Measurements from ENCODE around the gene NDOR1.

Gene NDOR1

GRCh38 chr9:137245450-137246421 is 40.2 kb downstream of the NDOR1 start:
- H3K4me1 ChIP-seq (ENCODE audit: control insufficient read depth, insufficient read depth, low read length) = peaks cover 33% of the 10 kb centered on the region
- H3K27me3 ChIP-seq (ENCODE audit: control insufficient read depth, insufficient read depth, low read length) = peaks cover 6% of the 10 kb centered on the region
- no peaks in the 10 kb centered on the region for H3K9me3 ChIP-seq (ENCODE audit: control insufficient read depth, low read length)
- H3K4me3 ChIP-seq (ENCODE audit: low read length) = no peak overlapping the region
- no peak overlapping the region for H3K9ac ChIP-seq (ENCODE audit: low read length)
- H3K36me3 ChIP-seq (ENCODE audit: control insufficient read depth, insufficient read depth, low read length) = peaks cover 18% of the 10 kb centered on the region

DNA sequence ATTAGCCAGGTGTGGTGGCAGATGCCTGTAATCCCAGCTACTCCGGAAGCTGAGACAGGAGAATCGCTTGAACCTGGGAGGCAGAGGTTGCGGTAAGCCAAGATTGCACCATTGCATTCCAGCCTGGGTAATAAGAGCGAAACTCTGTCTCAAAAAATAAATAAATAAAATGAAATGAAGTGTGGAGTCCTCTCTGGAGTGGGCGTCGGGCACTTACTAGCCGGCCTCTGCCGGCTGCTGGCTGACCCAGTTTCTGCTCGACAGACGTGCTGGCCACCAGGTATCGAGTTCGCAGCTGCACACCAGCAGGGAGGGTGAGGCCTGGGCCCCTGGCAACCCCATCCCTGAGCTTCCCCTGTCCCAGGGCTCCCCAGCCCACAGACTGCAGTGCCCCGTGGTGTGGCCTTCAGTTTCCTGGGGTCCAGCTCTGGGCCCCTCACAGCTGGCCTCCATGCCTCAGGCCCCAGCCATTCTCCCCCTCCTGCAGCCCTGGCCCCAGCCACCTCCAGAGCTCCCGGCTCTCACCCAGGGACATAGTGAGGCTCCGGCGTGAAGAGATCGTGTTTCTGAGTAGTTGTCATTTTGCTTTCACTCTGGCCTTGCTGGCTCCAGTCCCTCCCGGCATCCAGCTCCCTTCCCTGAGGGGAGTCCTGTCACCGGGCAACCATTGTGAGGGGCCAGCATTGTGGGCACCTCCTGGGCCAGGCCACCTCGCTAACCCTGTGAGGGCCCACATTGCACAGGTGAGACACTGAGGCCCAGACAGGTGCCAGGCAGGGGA is 41.8 kb downstream of the NDOR1 start:
- Histone ChIP-seq H3K4me3 (ENCODE audit: low read length) (no peak overlapping the region), H3K36me3 (ENCODE audit: control insufficient read depth, insufficient read depth, low read length) (peaks cover 14% of the 10 kb centered on the region), H3K4me1 (ENCODE audit: control insufficient read depth, insufficient read depth, low read length) (peaks cover 26% of the 10 kb centered on the region), H3K27me3 (ENCODE audit: control insufficient read depth, insufficient read depth, low read length) (peaks cover 6% of the 10 kb centered on the region), H3K9ac (ENCODE audit: low read length) (no peak overlapping the region), H3K9me3 (ENCODE audit: control insufficient read depth, low read length) (no peaks in the 10 kb centered on the region)

DNA sequence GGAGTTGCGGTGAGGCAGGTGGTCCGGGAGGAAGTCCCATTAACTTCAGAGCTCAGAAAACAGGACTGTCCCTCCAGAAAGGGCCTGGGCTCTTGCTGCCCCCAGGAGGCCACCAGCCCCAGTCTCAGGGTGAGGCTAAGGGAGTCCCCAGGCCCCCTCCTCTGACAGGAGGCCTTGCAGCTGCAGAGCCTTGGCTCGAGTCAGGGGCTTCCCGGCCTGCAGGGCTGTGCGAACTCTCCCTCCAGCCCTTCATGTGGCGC is 42.3 kb downstream of the NDOR1 start:
- Histone ChIP-seq H3K9me3 (ENCODE audit: control insufficient read depth, low read length) (no peaks in the 10 kb centered on the region), H3K27me3 (ENCODE audit: control insufficient read depth, insufficient read depth, low read length) (peaks cover 6% of the 10 kb centered on the region), H3K36me3 (ENCODE audit: control insufficient read depth, insufficient read depth, low read length) (peaks cover 11% of the 10 kb centered on the region), H3K9ac (ENCODE audit: low read length) (no peak overlapping the region), H3K4me1 (ENCODE audit: control insufficient read depth, insufficient read depth, low read length) (peaks cover 25% of the 10 kb centered on the region), H3K4me3 (ENCODE audit: low read length) (no peak overlapping the region)

DNA sequence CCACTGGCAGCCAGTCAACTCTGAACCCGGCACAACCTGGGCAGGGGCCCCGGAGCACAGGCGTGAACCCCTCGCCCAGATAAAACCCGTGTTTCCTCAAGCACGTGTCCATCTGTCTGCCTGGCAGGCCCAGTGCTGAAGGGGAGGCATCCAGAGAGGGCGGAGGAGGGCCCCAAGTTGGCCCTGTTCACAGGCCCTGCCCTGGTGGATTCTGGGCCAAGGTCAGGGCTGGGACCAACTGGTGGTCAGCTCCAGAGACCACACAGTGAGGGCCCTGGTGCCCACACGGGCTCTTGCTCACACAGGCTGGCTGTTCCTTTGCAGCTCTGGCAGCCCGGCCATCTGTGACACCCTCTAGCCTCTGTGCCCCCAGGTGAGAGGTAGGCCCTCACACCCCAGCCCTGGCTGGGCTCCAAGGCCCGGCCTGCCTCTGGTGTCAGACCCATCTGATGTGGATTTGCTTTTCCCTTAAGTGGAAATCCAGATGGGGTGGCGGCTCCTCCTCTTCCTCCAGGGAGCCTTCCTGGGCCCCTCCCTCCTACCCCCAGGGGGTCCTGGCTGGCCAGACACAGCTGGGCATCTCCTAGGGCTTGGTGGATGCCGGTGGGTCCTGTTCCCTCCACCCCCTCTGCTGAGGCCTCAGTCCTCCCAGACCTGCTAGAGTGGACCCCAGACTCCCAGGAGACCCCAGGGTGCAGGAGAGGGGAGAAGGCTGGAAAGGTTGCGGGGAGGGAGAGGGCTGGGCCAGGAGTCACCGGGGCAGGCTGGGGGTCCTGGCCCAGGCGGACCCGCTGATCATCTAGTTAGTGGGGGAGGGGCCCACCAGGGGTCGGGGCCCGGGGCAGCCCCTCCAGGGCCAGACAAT is 45.1 kb downstream of the NDOR1 start:
- H3K4me3 ChIP-seq (ENCODE audit: low read length) = no peak overlapping the region
- peaks cover under 1% of the 10 kb centered on the region for H3K27me3 ChIP-seq (ENCODE audit: control insufficient read depth, insufficient read depth, low read length)
- H3K4me1 ChIP-seq (ENCODE audit: control insufficient read depth, insufficient read depth, low read length) = peaks cover 19% of the 10 kb centered on the region
- no peaks in the 10 kb centered on the region for H3K36me3 ChIP-seq (ENCODE audit: control insufficient read depth, insufficient read depth, low read length)
- H3K9ac ChIP-seq (ENCODE audit: low read length) = no peak overlapping the region
- no peaks in the 10 kb centered on the region for H3K9me3 ChIP-seq (ENCODE audit: control insufficient read depth, low read length)

DNA sequence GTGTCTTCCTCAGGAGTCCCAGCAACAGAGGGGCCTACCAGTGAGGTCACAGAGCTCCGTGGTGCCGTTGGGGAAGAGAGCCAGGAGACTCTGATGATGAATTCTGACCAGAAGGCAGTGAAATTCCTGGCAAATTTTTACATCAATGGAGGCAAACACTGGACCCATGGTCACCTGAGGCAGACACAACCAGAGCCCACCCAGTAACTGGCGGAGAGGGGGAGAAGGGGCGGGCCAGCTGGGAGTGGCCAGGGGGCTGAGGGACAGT is 45.6 kb downstream of the NDOR1 start, which contains the start of gene STPG3:
Gene STPG3, plus strand, starts transcription at position 93 of the 268 bp plus-strand sequence. Its CDS starts 1 bp downstream, at position 94.
- Histone ChIP-seq H3K27me3 (ENCODE audit: control insufficient read depth, insufficient read depth, low read length) (no peaks in the 10 kb centered on the region), H3K4me3 (ENCODE audit: low read length) (no peak within 1 kb of the TSS), H3K36me3 (ENCODE audit: control insufficient read depth, insufficient read depth, low read length) (no peaks in the 10 kb centered on the region), H3K4me1 (ENCODE audit: control insufficient read depth, insufficient read depth, low read length) (peaks cover 22% of the 10 kb centered on the region), H3K9ac (ENCODE audit: low read length) (no peak within 1 kb of the TSS), H3K9me3 (ENCODE audit: control insufficient read depth, low read length) (no peaks in the 10 kb centered on the region)

- no peaks in the 10 kb centered on the region for H3K27me3 ChIP-seq (ENCODE audit: control insufficient read depth, insufficient read depth, low read length)
- H3K4me3 ChIP-seq (ENCODE audit: low read length) = no peak overlapping the region
- H3K9me3 ChIP-seq (ENCODE audit: control insufficient read depth, low read length) = no peaks in the 10 kb centered on the region
- H3K9ac ChIP-seq (ENCODE audit: low read length) = no peak overlapping the region
- peaks cover 27% of the 10 kb centered on the region for H3K4me1 ChIP-seq (ENCODE audit: control insufficient read depth, insufficient read depth, low read length)
- H3K36me3 ChIP-seq (ENCODE audit: control insufficient read depth, insufficient read depth, low read length) = no peaks in the 10 kb centered on the region
Observed at GRCh38 chr9:137251490-137252268, 46.2 kb downstream of the NDOR1 start.

DNA sequence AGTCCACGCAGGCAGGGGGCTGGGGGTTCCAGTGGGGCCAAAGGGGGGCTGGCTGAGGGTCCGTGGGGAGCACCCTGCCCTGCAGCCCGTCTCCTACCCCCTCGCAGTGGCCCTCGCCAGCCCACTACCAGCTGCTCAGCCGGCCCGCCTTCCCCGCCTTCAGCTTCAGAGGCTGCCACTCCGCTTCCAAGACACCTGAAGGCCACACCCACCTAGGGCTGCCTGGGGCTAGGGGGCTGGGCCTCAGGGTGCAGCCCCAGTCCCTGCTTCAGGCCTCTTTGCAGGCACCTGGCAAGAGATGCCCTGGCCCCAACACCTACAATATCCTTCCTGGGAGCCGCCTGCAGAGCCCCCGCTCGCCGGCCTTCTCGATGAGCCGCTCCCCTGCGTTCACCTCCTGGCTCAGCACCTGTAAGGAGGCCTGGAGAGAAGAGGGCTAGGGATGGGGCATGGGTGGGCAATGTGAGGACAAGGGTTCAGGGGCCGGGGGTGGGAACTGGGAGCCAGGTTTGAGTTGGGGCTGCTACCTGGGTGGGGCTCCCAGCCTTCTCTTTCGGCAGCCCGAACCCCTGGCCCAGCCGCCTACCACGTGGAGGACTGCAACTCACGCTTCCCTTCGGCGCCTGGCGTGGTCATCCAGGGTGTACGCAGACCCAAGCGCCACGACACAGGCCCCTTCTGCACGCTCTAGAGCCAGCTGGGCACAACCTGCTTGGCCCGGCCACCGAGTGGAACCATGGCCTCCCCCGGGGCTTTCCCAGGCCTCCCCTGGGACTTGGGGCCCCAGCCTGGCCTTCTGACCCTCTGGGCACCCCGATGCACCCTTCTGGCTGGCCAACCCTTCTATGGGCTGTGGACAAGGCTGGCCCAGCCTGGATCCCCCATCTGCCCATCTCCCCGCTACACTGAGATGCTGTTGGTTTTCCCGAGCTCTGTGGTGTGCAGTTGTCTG is 47.3 kb downstream of the NDOR1 start:
- Histone ChIP-seq H3K4me3 (ENCODE audit: low read length) (no peak overlapping the region), H3K9me3 (ENCODE audit: control insufficient read depth, low read length) (no peaks in the 10 kb centered on the region), H3K9ac (ENCODE audit: low read length) (no peak overlapping the region), H3K4me1 (ENCODE audit: control insufficient read depth, insufficient read depth, low read length) (peaks cover 31% of the 10 kb centered on the region), H3K36me3 (ENCODE audit: control insufficient read depth, insufficient read depth, low read length) (no peaks in the 10 kb centered on the region), H3K27me3 (ENCODE audit: control insufficient read depth, insufficient read depth, low read length) (no peaks in the 10 kb centered on the region)

DNA sequence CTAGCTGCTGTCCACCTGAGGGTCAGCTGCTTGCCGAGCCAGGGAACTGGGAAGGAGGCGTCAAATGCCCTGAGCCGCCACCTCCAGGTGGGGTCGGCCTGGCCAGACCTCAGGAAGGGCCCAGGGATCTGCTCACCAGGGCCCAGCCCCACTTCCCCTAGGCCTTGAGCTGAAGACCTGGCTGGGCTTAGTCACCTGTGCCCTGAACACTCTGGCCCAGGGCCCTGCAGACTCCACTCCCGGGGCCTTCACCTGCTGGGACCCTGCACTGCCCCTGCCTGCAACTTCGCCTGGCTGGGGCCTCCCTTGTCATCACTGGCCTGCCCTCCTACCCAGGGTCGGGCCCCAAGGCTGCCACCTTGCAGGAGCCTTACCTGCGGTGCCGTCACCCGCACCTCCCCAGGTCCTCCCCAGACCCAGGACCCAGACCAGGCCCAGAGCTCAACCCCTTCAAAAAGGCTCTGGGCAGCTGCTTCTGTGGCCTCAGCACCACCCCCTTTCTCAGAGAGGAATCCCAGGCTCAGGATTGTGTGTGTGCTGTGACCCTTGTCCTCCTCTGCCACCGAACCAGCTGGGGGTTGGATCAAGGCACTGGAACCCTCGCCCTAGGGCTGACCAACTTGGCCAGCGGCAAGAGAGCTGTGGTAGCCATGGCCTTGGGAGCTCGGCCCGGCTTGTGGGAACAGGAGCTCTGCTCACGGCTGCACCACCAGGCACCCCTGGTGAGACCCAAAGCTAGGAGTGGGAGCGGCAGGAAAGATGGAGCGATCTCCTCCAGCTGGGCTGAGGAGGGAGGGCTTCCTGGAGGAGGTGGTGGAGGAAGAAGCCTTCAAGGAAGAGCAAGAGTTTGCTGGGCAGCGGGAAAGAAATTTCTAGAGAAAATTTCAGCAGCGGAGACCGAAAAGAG is 48.5 kb downstream of the NDOR1 start:
- H3K4me1 ChIP-seq (ENCODE audit: control insufficient read depth, insufficient read depth, low read length) = peaks cover 31% of the 10 kb centered on the region
- peak overlapping the region; percentile 50 for H3K4me3 ChIP-seq (ENCODE audit: low read length)
- H3K9ac ChIP-seq (ENCODE audit: low read length) = peak overlapping the region; percentile 65
- no peaks in the 10 kb centered on the region for H3K9me3 ChIP-seq (ENCODE audit: control insufficient read depth, low read length)
- H3K36me3 ChIP-seq (ENCODE audit: control insufficient read depth, insufficient read depth, low read length) = no peaks in the 10 kb centered on the region
- H3K27me3 ChIP-seq (ENCODE audit: control insufficient read depth, insufficient read depth, low read length) = no peaks in the 10 kb centered on the region

DNA sequence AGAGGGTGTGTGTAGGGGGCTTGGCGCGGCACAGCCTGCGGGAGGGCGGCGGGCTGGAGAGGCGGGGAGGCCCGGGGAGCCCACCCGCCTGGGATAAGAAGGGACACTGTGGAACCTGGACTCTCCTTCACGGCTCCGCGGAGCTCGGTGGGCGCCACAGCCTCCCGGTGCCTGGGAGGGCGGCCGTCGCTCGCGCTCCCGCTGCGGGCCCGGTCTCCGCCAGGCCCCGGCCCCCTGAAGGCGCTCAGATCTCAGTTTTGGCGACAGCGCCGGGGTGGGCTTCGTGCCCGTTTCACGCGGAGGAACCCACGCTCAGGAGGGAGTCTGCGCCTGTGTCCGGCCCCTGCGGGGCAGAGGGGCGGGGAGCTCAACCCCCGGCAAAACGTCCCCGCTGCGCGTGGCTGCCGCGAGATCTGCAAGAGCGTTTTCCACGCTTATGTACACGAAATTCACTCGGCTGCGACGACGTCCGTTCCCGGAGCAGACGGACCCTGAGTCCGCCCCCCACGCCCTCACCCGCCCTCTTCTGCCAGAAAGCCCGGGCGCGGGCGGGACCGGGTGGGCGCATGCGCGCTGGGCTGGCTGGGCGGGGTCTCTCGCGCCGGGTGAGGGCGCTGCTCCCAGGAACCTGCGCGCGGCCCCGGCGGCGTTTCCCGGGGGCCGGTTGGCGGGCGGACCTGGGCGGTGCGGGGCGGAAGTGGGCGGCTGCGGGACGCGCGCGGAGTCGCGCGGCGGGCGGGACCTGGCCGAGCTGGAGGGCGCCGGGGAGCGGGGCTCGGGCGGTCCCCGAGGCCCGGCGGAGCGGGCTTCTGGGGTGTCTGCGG is 49.3 kb downstream of the NDOR1 start, which contains the start of gene NELFB:
Gene NELFB, plus strand, starts transcription at position 704 of the 824 bp plus-strand sequence.
- Histone ChIP-seq H3K9ac (ENCODE audit: low read length) (peak within 1 kb of the TSS; percentile 69), H3K36me3 (ENCODE audit: control insufficient read depth, insufficient read depth, low read length) (no peaks in the 10 kb centered on the region), H3K9me3 (ENCODE audit: control insufficient read depth, low read length) (no peaks in the 10 kb centered on the region), H3K27me3 (ENCODE audit: control insufficient read depth, insufficient read depth, low read length) (no peaks in the 10 kb centered on the region), H3K4me3 (ENCODE audit: low read length) (peak within 1 kb of the TSS; percentile 50), H3K4me1 (ENCODE audit: control insufficient read depth, insufficient read depth, low read length) (peaks cover 31% of the 10 kb centered on the region)
